ENCODE measurements around the gene CCDC7. TPM values are rescaled to one million over a fixed set of nuclear protein-coding genes. Genes with fewer than 3 reads are reported as not detected.

The CCDC7 gene
- total and polyA plus RNA-seq, 2 experiments from 2014 or later: 0.83 to 1.6 TPM

- Histone ChIP-seq H3K36me3 (ENCODE audit: insufficient read depth) (peaks cover 5% of the 10 kb centered on the region; the same call in 1 of the 2 replicates), H3K27me3 (ENCODE audit: insufficient read depth) (no peaks in the 10 kb centered on the region), H4K20me1 (replicated peaks; ENCODE audit: insufficient read depth) (no peaks in the 10 kb centered on the region), H3K9me2 (ENCODE audit: insufficient read depth) (peaks cover 20% of the 10 kb centered on the region), H3K4me2 (no peak overlapping the region), H2AFZ (no peak overlapping the region), H3F3A (replicated peaks; ENCODE audit: low read depth) (no peaks in the 10 kb centered on the region), H3K4me1 (ENCODE audit: insufficient read depth) (no peaks in the 10 kb centered on the region), H3K79me2 (replicated peaks; ENCODE audit: insufficient read depth) (no peaks in the 10 kb centered on the region), H3K4me3 (no peak overlapping the region), H3K27ac (ENCODE audit: low read depth) (no peak overlapping the region)
- Mint-ChIP-seq H3K36me3 (ENCODE audit: low read depth) (peaks cover 11% of the 10 kb centered on the region; the same call in 2 of the 3 replicates), H3K27ac (no peak overlapping the region), H3K4me3 (no peak overlapping the region), H3K27me3 (ENCODE audit: insufficient read depth, low read depth, poor library complexity) (peaks cover 2% of the 10 kb centered on the region), H3K9me3 (peaks cover 22% of the 10 kb centered on the region), H3K4me1 (no peaks in the 10 kb centered on the region)
- DNase-seq (ENCODE audit: low spot score) (no peak), ATAC-seq (no peak)
- TF ChIP-seq EZH2 (IDR thresholded peaks at IDR 0.05; ENCODE audit: low read depth, unreplicated experiment) (no peak), NANOG (IDR thresholded peaks at IDR 0.05; ENCODE audit: borderline replicate concordance) (no peak), EZH2phosphoT487 (IDR thresholded peaks at IDR 0.05; ENCODE audit: unreplicated experiment) (no peak), ZNF114 (CRISPR knock-in tag; IDR thresholded peaks at IDR 0.05) (no peak), REST (IDR thresholded peaks at IDR 0.05; ENCODE audit: unreplicated experiment) (no peak), STAT1 (IDR thresholded peaks at IDR 0.05; ENCODE audit: unreplicated experiment) (no peak), ZNF331 (CRISPR knock-in tag; IDR thresholded peaks at IDR 0.05; ENCODE audit: low read depth) (no peak), CREB1 (CRISPR knock-in tag; IDR thresholded peaks at IDR 0.05; ENCODE audit: low read depth) (no peak), JUNB (IDR thresholded peaks at IDR 0.05; ENCODE audit: unreplicated experiment) (no peak), POLR2AphosphoS5 (IDR thresholded peaks at IDR 0.05; ENCODE audit: low read depth) (no peak)
- TF ChIP-seq, protein P1, sequence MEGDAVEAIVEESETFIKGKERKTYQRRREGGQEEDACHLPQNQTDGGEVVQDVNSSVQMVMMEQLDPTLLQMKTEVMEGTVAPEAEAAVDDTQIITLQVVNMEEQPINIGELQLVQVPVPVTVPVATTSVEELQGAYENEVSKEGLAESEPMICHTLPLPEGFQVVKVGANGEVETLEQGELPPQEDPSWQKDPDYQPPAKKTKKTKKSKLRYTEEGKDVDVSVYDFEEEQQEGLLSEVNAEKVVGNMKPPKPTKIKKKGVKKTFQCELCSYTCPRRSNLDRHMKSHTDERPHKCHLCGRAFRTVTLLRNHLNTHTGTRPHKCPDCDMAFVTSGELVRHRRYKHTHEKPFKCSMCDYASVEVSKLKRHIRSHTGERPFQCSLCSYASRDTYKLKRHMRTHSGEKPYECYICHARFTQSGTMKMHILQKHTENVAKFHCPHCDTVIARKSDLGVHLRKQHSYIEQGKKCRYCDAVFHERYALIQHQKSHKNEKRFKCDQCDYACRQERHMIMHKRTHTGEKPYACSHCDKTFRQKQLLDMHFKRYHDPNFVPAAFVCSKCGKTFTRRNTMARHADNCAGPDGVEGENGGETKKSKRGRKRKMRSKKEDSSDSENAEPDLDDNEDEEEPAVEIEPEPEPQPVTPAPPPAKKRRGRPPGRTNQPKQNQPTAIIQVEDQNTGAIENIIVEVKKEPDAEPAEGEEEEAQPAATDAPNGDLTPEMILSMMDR (conservative IDR thresholded peaks at IDR 0.05; ENCODE audit: low read depth in 2 of 2): no peak
- TF ChIP-seq, protein P2, sequence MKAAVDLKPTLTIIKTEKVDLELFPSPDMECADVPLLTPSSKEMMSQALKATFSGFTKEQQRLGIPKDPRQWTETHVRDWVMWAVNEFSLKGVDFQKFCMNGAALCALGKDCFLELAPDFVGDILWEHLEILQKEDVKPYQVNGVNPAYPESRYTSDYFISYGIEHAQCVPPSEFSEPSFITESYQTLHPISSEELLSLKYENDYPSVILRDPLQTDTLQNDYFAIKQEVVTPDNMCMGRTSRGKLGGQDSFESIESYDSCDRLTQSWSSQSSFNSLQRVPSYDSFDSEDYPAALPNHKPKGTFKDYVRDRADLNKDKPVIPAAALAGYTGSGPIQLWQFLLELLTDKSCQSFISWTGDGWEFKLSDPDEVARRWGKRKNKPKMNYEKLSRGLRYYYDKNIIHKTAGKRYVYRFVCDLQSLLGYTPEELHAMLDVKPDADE (IDR thresholded peaks at IDR 0.05): no peak
- TF ChIP-seq, protein P3, sequence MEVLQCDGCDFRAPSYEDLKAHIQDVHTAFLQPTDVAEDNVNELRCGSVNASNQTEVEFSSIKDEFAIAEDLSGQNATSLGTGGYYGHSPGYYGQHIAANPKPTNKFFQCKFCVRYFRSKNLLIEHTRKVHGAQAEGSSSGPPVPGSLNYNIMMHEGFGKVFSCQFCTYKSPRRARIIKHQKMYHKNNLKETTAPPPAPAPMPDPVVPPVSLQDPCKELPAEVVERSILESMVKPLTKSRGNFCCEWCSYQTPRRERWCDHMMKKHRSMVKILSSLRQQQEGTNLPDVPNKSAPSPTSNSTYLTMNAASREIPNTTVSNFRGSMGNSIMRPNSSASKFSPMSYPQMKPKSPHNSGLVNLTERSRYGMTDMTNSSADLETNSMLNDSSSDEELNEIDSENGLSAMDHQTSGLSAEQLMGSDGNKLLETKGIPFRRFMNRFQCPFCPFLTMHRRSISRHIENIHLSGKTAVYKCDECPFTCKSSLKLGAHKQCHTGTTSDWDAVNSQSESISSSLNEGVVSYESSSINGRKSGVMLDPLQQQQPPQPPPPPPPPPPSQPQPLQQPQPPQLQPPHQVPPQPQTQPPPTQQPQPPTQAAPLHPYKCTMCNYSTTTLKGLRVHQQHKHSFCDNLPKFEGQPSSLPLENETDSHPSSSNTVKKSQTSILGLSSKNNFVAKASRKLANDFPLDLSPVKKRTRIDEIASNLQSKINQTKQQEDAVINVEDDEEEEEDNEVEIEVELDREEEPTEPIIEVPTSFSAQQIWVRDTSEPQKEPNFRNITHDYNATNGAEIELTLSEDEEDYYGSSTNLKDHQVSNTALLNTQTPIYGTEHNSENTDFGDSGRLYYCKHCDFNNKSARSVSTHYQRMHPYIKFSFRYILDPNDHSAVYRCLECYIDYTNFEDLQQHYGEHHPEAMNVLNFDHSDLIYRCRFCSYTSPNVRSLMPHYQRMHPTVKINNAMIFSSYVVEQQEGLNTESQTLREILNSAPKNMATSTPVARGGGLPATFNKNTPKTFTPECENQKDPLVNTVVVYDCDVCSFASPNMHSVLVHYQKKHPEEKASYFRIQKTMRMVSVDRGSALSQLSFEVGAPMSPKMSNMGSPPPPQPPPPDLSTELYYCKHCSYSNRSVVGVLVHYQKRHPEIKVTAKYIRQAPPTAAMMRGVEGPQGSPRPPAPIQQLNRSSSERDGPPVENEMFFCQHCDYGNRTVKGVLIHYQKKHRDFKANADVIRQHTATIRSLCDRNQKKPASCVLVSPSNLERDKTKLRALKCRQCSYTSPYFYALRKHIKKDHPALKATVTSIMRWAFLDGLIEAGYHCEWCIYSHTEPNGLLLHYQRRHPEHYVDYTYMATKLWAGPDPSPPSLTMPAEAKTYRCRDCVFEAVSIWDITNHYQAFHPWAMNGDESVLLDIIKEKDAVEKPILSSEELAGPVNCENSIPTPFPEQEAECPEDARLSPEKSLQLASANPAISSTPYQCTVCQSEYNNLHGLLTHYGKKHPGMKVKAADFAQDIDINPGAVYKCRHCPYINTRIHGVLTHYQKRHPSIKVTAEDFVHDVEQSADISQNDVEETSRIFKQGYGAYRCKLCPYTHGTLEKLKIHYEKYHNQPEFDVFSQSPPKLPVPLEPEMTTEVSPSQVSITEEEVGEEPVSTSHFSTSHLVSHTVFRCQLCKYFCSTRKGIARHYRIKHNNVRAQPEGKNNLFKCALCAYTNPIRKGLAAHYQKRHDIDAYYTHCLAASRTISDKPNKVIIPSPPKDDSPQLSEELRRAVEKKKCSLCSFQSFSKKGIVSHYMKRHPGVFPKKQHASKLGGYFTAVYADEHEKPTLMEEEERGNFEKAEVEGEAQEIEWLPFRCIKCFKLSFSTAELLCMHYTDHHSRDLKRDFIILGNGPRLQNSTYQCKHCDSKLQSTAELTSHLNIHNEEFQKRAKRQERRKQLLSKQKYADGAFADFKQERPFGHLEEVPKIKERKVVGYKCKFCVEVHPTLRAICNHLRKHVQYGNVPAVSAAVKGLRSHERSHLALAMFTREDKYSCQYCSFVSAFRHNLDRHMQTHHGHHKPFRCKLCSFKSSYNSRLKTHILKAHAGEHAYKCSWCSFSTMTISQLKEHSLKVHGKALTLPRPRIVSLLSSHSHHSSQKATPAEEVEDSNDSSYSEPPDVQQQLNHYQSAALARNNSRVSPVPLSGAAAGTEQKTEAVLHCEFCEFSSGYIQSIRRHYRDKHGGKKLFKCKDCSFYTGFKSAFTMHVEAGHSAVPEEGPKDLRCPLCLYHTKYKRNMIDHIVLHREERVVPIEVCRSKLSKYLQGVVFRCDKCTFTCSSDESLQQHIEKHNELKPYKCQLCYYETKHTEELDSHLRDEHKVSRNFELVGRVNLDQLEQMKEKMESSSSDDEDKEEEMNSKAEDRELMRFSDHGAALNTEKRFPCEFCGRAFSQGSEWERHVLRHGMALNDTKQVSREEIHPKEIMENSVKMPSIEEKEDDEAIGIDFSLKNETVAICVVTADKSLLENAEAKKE (CRISPR knock-in tag; IDR thresholded peaks at IDR 0.05): no peak
Measured at GRCh38 chr10:32692174-32692573, 246.2 kb downstream of the CCDC7 start.

All from GM23338 (cell line).